PC-3 (cell line): ENCODE measurements around the gene ISM1. TPM values are rescaled to one million over a fixed set of nuclear protein-coding genes. Genes with fewer than 3 reads are reported as not detected.

Experiments
- ATAC-seq: fragments of 200-7000 bp; cut with Tn5 transposase; 2 replicates; pipeline ENCODE4 v1.9.1; 2020; ENCODE audit warnings: mild to moderate bottlenecking, moderate library complexity
- BruUV-seq: library from RNA; stranded (reverse); fragments of 400-500 nt; replicated peaks from 2 replicates; lab custom pipeline; 2021; lab: Mats Ljungman, UMichigan
- CTCF ChIA-PET: fragments of 300-600 bp; sonication (Branson Sonifier 250); formaldehyde crosslinking; loops from one replicate; lab custom pipeline; 2022; ENCODE audit warnings: antibody characterized with exemption; lab: Charles Lee
- POLR2A ChIA-PET: fragments of 300-600 bp; sonication (Branson Sonifier 250); formaldehyde crosslinking; loops from one replicate; lab custom pipeline; 2022; ENCODE audit warnings: antibody characterized with exemption; ENCODE audit not compliant: unreplicated experiment; lab: Charles Lee
- DNase-seq: peaks from one replicate; pipeline ENCODE4 v3.0.0-alpha.2; 2015
- H2AFZ ChIP-seq: fragments of 300-600 bp; sonication (generic); 2 replicates; pipeline ENCODE4 v1.6.0; 2016; ENCODE audit warnings: antibody characterized with exemption, low read length
- H3F3A ChIP-seq: fragments of 300-600 bp; sonication (generic); one replicate; pipeline ENCODE4 v1.6.0; 2017; ENCODE audit warnings: antibody characterized with exemption, low read length, control low read depth, mild to moderate bottlenecking; ENCODE audit not compliant: unreplicated experiment
- H3K27ac ChIP-seq: fragments of 300-600 bp; sonication (generic); 2 replicates; pipeline ENCODE4 v1.5.1; 2016; ENCODE audit warnings: mild to moderate bottlenecking, low read length
- H3K27me3 ChIP-seq: fragments of 300-600 bp; sonication (generic); 2 replicates; pipeline ENCODE4 v1.6.1; 2016; ENCODE audit warnings: low read length, mixed read lengths
- H3K36me3 ChIP-seq: fragments of 300-600 bp; sonication (generic); 2 replicates; pipeline ENCODE4 v1.6.1; 2016; ENCODE audit warnings: low read depth, mixed run types, low read length, mixed read lengths
- H3K4me1 ChIP-seq: fragments of 300-600 bp; sonication (generic); 2 replicates; pipeline ENCODE4 v1.5.1; 2016; ENCODE audit warnings: low read length; ENCODE audit not compliant: insufficient read depth
- H3K4me2 ChIP-seq: fragments of 300-600 bp; sonication (generic); 2 replicates; pipeline ENCODE4 v1.6.0; 2016; ENCODE audit warnings: low read length
- H3K4me3 ChIP-seq: fragments of 300-600 bp; sonication (generic); 2 replicates; pipeline ENCODE4 v1.5.1; 2016; ENCODE audit warnings: mild to moderate bottlenecking, low read length, mixed read lengths
- H3K79me2 ChIP-seq: fragments of 300-600 bp; sonication (generic); 2 replicates; pipeline ENCODE4 v1.6.1; 2017; ENCODE audit warnings: low read length, mixed read lengths
- H3K9ac ChIP-seq: fragments of 300-600 bp; sonication (generic); 2 replicates; pipeline ENCODE4 v1.6.0; 2016; ENCODE audit warnings: mild to moderate bottlenecking, low read length
- H3K9me2 ChIP-seq: fragments of 300-600 bp; sonication (generic); replicated peaks from 2 replicates; pipeline ENCODE4 v1.6.1; 2016; ENCODE audit warnings: mixed run types, low read length, mixed read lengths
- H3K9me3 ChIP-seq: fragments of 300-600 bp; sonication (generic); 2 replicates; pipeline ENCODE4 v1.6.1; 2016; ENCODE audit warnings: low read length, mixed read lengths
- H4K20me1 ChIP-seq: fragments of 300-600 bp; sonication (generic); 2 replicates; pipeline ENCODE4 v1.6.1; 2016; ENCODE audit warnings: low read length, mixed read lengths
- EZH2 ChIP-seq: fragments of 300-600 bp; sonication (generic); IDR thresholded peaks from one replicate; pipeline ENCODE4 v1.6.1; 2017; ENCODE audit warnings: antibody characterized with exemption, mild to moderate bottlenecking, low read length; ENCODE audit not compliant: unreplicated experiment
- EZH2phosphoT487 ChIP-seq: fragments of 300-600 bp; sonication (generic); IDR thresholded peaks from 2 replicates; pipeline ENCODE4 v1.6.1; 2018; ENCODE audit warnings: mild to moderate bottlenecking, antibody characterized with exemption, low read length, borderline replicate concordance
- intact Hi-C: fragments of 100-400 bp; cut with micrococcal nuclease; formaldehyde crosslinking; loops from 2 replicates; pipeline ENCODE4 v1.9.0; 2023
- total RNA-seq: library from RNA; depleted of rRNA; stranded (reverse); fragments of >200 nt; gene quantifications from 2 replicates; pipeline ENCODE4 v1.2.3, GENCODE V29; 2014
- TF ChIP-seq, protein P1 (sequence below): fragments of 300-600 bp; sonication (generic); conservative IDR thresholded peaks from 2 replicates; pipeline ENCODE4 v1.5.1; 2017; ENCODE audit warnings: antibody characterized with exemption, low read depth, mild to moderate bottlenecking, low read length

The ISM1 gene
- total RNA-seq, 1 experiment from 2014 or later = not detected

- CTCF ChIA-PET = no interaction called here
- no peaks in the 10 kb centered on the region for H3K36me3 ChIP-seq
- POLR2A ChIA-PET = no interaction called here
Measured at GRCh38 chr20:13278812-13279570, 57.9 kb downstream of the ISM1 start.

GRCh38 chr20:13280609-13281324, 59.7 kb downstream of the ISM1 start:
- Histone ChIP-seq H3K79me2 (no peaks in the 10 kb centered on the region), H4K20me1 (0 out of 2 replicates have a peak, but pooled peaks cover under 1% of the 10 kb centered on the region), H3K27ac (no peak overlapping the region), H3K9me3 (no peaks in the 10 kb centered on the region), H3K9me2 (no peaks in the 10 kb centered on the region), H3K36me3 (no peaks in the 10 kb centered on the region), H3K27me3 (peaks cover 57% of the 10 kb centered on the region), H3K4me1 (no peaks in the 10 kb centered on the region), H3K9ac (no peak overlapping the region), H3F3A (no peaks in the 10 kb centered on the region), H3K4me2 (no peak overlapping the region), H2AFZ (no peak overlapping the region), H3K4me3 (no peak overlapping the region)
- ATAC-seq (no peak), DNase-seq (no peak)
- intact Hi-C loops = no loop called here
- no TSS peak for BruUV-seq
- ChIA-PET CTCF (no interaction called here), POLR2A (no interaction called here)
- TF ChIP-seq EZH2phosphoT487 (no peak), EZH2 (no peak)
- TF ChIP-seq, protein P1, sequence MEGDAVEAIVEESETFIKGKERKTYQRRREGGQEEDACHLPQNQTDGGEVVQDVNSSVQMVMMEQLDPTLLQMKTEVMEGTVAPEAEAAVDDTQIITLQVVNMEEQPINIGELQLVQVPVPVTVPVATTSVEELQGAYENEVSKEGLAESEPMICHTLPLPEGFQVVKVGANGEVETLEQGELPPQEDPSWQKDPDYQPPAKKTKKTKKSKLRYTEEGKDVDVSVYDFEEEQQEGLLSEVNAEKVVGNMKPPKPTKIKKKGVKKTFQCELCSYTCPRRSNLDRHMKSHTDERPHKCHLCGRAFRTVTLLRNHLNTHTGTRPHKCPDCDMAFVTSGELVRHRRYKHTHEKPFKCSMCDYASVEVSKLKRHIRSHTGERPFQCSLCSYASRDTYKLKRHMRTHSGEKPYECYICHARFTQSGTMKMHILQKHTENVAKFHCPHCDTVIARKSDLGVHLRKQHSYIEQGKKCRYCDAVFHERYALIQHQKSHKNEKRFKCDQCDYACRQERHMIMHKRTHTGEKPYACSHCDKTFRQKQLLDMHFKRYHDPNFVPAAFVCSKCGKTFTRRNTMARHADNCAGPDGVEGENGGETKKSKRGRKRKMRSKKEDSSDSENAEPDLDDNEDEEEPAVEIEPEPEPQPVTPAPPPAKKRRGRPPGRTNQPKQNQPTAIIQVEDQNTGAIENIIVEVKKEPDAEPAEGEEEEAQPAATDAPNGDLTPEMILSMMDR = no peak

More at GRCh38 chr20:13278812-13279570, 57.9 kb downstream of the ISM1 start:
- Histone ChIP-seq H3K27ac (no peak overlapping the region), H4K20me1 (no peaks in the 10 kb centered on the region), H2AFZ (no peak overlapping the region), H3K4me3 (no peak overlapping the region), H3F3A (no peaks in the 10 kb centered on the region), H3K4me2 (no peak overlapping the region), H3K79me2 (no peaks in the 10 kb centered on the region), H3K4me1 (no peaks in the 10 kb centered on the region), H3K27me3 (peaks cover 62% of the 10 kb centered on the region), H3K9ac (no peak overlapping the region), H3K9me3 (no peaks in the 10 kb centered on the region), H3K9me2 (no peaks in the 10 kb centered on the region)
- no peak for DNase-seq
- TF ChIP-seq, protein P1 = no peak
- TF ChIP-seq EZH2 (no peak), EZH2phosphoT487 (no peak)
- intact Hi-C loops = no loop called here
- ATAC-seq = no peak
- no TSS peak for BruUV-seq
